BLaER1 treated with 17β-estradiol and CSF1 and Interleukin-3, amounts not matched to agents 10 nM and 100 nM (cell line): ENCODE data around the gene NEUROD2.
A peak's percentile ranks its signal among the peaks of the same experiment; 100 is the strongest.

Source experiments
- H3K27ac ChIP-seq, 11 experiments: shearing (Covaris generic); formaldehyde crosslinking; 2 replicates each; pipeline ENCODE4 v1.8.1; 2022
- H3K27me3 ChIP-seq, 11 experiments: shearing (Covaris generic); formaldehyde crosslinking; 2 replicates each; pipeline ENCODE4 v1.8.1; 2022
- H3K36me3 ChIP-seq, 11 experiments: shearing (Covaris generic); formaldehyde crosslinking; 2 replicates each; pipeline ENCODE4 v1.8.1; 2022
- H3K4me1 ChIP-seq, 10 experiments: shearing (Covaris generic); formaldehyde crosslinking; 2 replicates each; pipeline ENCODE4 v1.8.1; 2022
- H3K4me2 ChIP-seq, 11 experiments: shearing (Covaris generic); formaldehyde crosslinking; 2 replicates each; pipeline ENCODE4 v1.8.1; 2022
- H3K4me3 ChIP-seq, 10 experiments: shearing (Covaris generic); formaldehyde crosslinking; 2 replicates each; pipeline ENCODE4 v1.8.1; 2022
- H3K9ac ChIP-seq, 11 experiments: shearing (Covaris generic); formaldehyde crosslinking; 2 replicates each; pipeline ENCODE4 v1.8.1; 2022
- H3K9me3 ChIP-seq, 11 experiments: shearing (Covaris generic); formaldehyde crosslinking; replicated peaks in 1 of 11; 2 replicates each; pipeline ENCODE4 v1.8.1; 2022
- H4K20me1 ChIP-seq, 11 experiments: shearing (Covaris generic); formaldehyde crosslinking; 2 replicates each; pipeline ENCODE4 v1.8.1; 2022
- Cebpa-rat ChIP-seq, 11 experiments: shearing (Covaris generic); IDR thresholded peaks; 2 replicates each; pipeline ENCODE4 v1.8.1; 2022

NEUROD2 gene

GRCh38 chr17:39611401-39612112 lies 3.8 kb upstream of the NEUROD2 start:
- peaks cover 33 to 51% (median 35%) of the 10 kb centered on the region in 11 experiments for H3K27me3 ChIP-seq

GRCh38 chr17:39609416-39610025 lies 1.8 kb upstream of the NEUROD2 start:
- H3K27me3 ChIP-seq, result peaks cover 54 to 72% (median 56%) of the 10 kb centered on the region in 11 experiments
- H3K27ac ChIP-seq, result no peak overlapping the region
- no peak for TF ChIP-seq Cebpa-rat (IDR thresholded peaks at IDR 0.05)
- no peak overlapping the region for H3K4me2 ChIP-seq
- no peak overlapping the region for H3K9ac ChIP-seq
- no peaks in the 10 kb centered on the region for H3K9me3 ChIP-seq
- H4K20me1 ChIP-seq, result peaks cover 0 to 34% (median 23%) of the 10 kb centered on the region in 11 experiments; a peak in 19 of 22 replicates
- no peak overlapping the region for H3K4me3 ChIP-seq
- peaks cover 0 to 18% (median 10%) of the 10 kb centered on the region in 10 experiments; a peak in 11 of 20 replicates for H3K4me1 ChIP-seq
- H3K36me3 ChIP-seq, result no peaks in the 10 kb centered on the region

More at GRCh38 chr17:39611401-39612112, 3.8 kb upstream of the NEUROD2 start:
- H4K20me1 ChIP-seq, result peaks cover 0 to 14% (median 3%) of the 10 kb centered on the region in 11 experiments; a peak in 16 of 22 replicates
- H3K4me1 ChIP-seq, result peaks cover 0 to 2% (median 0%) of the 10 kb centered on the region in 10 experiments; a peak in 6 of 20 replicates
- no peak overlapping the region for H3K9ac ChIP-seq
- no peak overlapping the region for H3K4me2 ChIP-seq
- no peak overlapping the region for H3K4me3 ChIP-seq
- H3K36me3 ChIP-seq, result no peaks in the 10 kb centered on the region
- no peak overlapping the region for H3K27ac ChIP-seq
- no peak for TF ChIP-seq Cebpa-rat (IDR thresholded peaks at IDR 0.05)
- no peaks in the 10 kb centered on the region for H3K9me3 ChIP-seq

GRCh38 chr17:39608142-39608981 lies 642 bp upstream of the NEUROD2 start:
- no peaks in the 10 kb centered on the region for H3K9me3 ChIP-seq
- H3K4me3 ChIP-seq, result no peak overlapping the region
- no peak overlapping the region for H3K9ac ChIP-seq
- peaks cover 65 to 83% (median 67%) of the 10 kb centered on the region in 11 experiments for H3K27me3 ChIP-seq
- H3K4me1 ChIP-seq, result peaks cover 0 to 18% (median 10%) of the 10 kb centered on the region in 10 experiments; a peak in 11 of 20 replicates
- H4K20me1 ChIP-seq, result peaks cover 0 to 43% (median 23%) of the 10 kb centered on the region in 11 experiments; a peak in 19 of 22 replicates
- no peak overlapping the region for H3K27ac ChIP-seq
- no peak for TF ChIP-seq Cebpa-rat (IDR thresholded peaks at IDR 0.05)
- no peaks in the 10 kb centered on the region for H3K36me3 ChIP-seq
- H3K4me2 ChIP-seq, result no peak overlapping the region

- Histone ChIP-seq H3K4me2 (peak overlapping the region in 3 of 11 experiments; percentile 30 to 61 (median 54); a peak in 3 of 22 replicates), H3K4me1 (peaks cover 0 to 18% (median 10%) of the 10 kb centered on the region in 10 experiments; a peak in 11 of 20 replicates), H4K20me1 (peaks cover 0 to 47% (median 23%) of the 10 kb centered on the region in 11 experiments; a peak in 19 of 22 replicates), H3K27ac (no peak overlapping the region), H3K36me3 (no peaks in the 10 kb centered on the region), H3K4me3 (peak overlapping the region in 1 of 10 experiments; percentile 38; a peak in 1 of 20 replicates), H3K9me3 (no peaks in the 10 kb centered on the region), H3K9ac (no peak overlapping the region), H3K27me3 (peaks cover 76 to 94% (median 78%) of the 10 kb centered on the region in 11 experiments)
- no peak for TF ChIP-seq Cebpa-rat (IDR thresholded peaks at IDR 0.05)
Measured at GRCh38 chr17:39607057-39607850, 466 bp downstream of the NEUROD2 start.

GRCh38 chr17:39606434-39607056 lies 1.2 kb downstream of the NEUROD2 start:
- Histone ChIP-seq H3K36me3 (no peaks in the 10 kb centered on the region), H3K4me1 (peaks cover 0 to 18% (median 10%) of the 10 kb centered on the region in 10 experiments; a peak in 11 of 20 replicates), H3K4me2 (peak overlapping the region in 7 of 11 experiments; percentile 26 to 62 (median 54); a peak in 12 of 22 replicates), H3K27ac (no peak overlapping the region), H3K9ac (no peak overlapping the region), H3K4me3 (peak overlapping the region in 4 of 10 experiments; percentile 10 to 38 (median 32); a peak in 7 of 20 replicates), H3K9me3 (no peaks in the 10 kb centered on the region), H3K27me3 (peaks cover 83 to 99% (median 85%) of the 10 kb centered on the region in 11 experiments), H4K20me1 (peaks cover 0 to 54% (median 30%) of the 10 kb centered on the region in 11 experiments; a peak in 19 of 22 replicates)
- no peak for TF ChIP-seq Cebpa-rat (IDR thresholded peaks at IDR 0.05)

GRCh38 chr17:39605492-39606433 lies 2.0 kb downstream of the NEUROD2 start:
- no peak overlapping the region for H3K9ac ChIP-seq
- H3K27ac ChIP-seq, result no peak overlapping the region
- peak overlapping the region; percentile 0 to 62 (median 33); a peak in 15 of 22 replicates for H3K4me2 ChIP-seq
- TF ChIP-seq Cebpa-rat (IDR thresholded peaks at IDR 0.05), result no peak
- peaks cover 0 to 18% (median 10%) of the 10 kb centered on the region in 10 experiments; a peak in 11 of 20 replicates for H3K4me1 ChIP-seq
- H3K27me3 ChIP-seq, result peaks cover 91 to 100% (median 93%) of the 10 kb centered on the region in 11 experiments
- peak overlapping the region in 3 of 10 experiments; percentile 30 to 38 (median 34); a peak in 6 of 20 replicates for H3K4me3 ChIP-seq
- H3K36me3 ChIP-seq, result no peaks in the 10 kb centered on the region
- peaks cover 0 to 62% (median 38%) of the 10 kb centered on the region in 11 experiments; a peak in 19 of 22 replicates for H4K20me1 ChIP-seq
- no peaks in the 10 kb centered on the region for H3K9me3 ChIP-seq
